Smooth muscle cell (in vitro differentiated cells): Measurements from ENCODE around the gene HES4. TPM values are rescaled to one million over a fixed set of nuclear protein-coding genes. Genes with fewer than 3 reads are reported as not detected.
A peak's percentile ranks its signal among the peaks of the same experiment; 100 is the strongest.

ENCODE experiments used
- DNase-seq: peaks from one replicate; lab custom pipeline; 2025; ENCODE audit not compliant: unreplicated experiment; lab: John Stamatoyannopoulos, UW
- H2AFZ ChIP-seq: fragments of 200-600 bp; sonication (generic); 2 replicates; pipeline ENCODE4 v1.6.0; 2016; ENCODE audit warnings: antibody characterized with exemption, low read depth, mild to moderate bottlenecking
- H3F3A ChIP-seq: fragments of 200-600 bp; sonication (generic); 2 replicates; pipeline ENCODE4 v1.6.0; 2017; ENCODE audit warnings: antibody characterized with exemption, low read depth
- H3K27ac ChIP-seq: fragments of 200-600 bp; sonication (generic); 2 replicates; pipeline ENCODE4 v1.5.1; 2016; ENCODE audit warnings: low read depth, mild to moderate bottlenecking
- H3K27me3 ChIP-seq: fragments of 200-600 bp; sonication (generic); 2 replicates; pipeline ENCODE4 v1.6.1; 2016; ENCODE audit warnings: low read depth, mild to moderate bottlenecking
- H3K36me3 ChIP-seq: fragments of 200-600 bp; sonication (generic); 2 replicates; pipeline ENCODE4 v1.5.1; 2016; ENCODE audit warnings: low read depth
- H3K4me1 ChIP-seq: fragments of 200-600 bp; sonication (generic); 2 replicates; pipeline ENCODE4 v1.5.1; 2016; ENCODE audit warnings: low read depth
- H3K4me2 ChIP-seq: fragments of 200-600 bp; sonication (generic); 2 replicates; pipeline ENCODE4 v1.6.0; 2016; ENCODE audit warnings: mild to moderate bottlenecking
- H3K4me3 ChIP-seq: fragments of 200-600 bp; sonication (generic); 2 replicates; pipeline ENCODE4 v1.5.1; 2016; ENCODE audit warnings: mild to moderate bottlenecking
- H3K79me2 ChIP-seq: fragments of 200-600 bp; sonication (generic); 2 replicates; pipeline ENCODE4 v1.6.0; 2016; ENCODE audit warnings: low read depth, mild to moderate bottlenecking
- H3K9ac ChIP-seq: fragments of 200-600 bp; sonication (generic); 2 replicates; pipeline ENCODE4 v1.6.0; 2016; ENCODE audit warnings: low read depth
- H3K9me3 ChIP-seq: fragments of 200-600 bp; sonication (generic); replicated peaks from 2 replicates; pipeline ENCODE4 v1.5.1; 2016; ENCODE audit warnings: low read depth
- H4K20me1 ChIP-seq: fragments of 200-600 bp; sonication (generic); 2 replicates; pipeline ENCODE4 v1.6.0; 2016; ENCODE audit warnings: low read depth
- CTCF ChIP-seq: fragments of 200-600 bp; sonication (generic); IDR thresholded peaks from 2 replicates; pipeline ENCODE4 v1.5.1; 2017; ENCODE audit warnings: borderline replicate concordance, mild to moderate bottlenecking, antibody characterized with exemption; ENCODE audit not compliant: insufficient read depth, poor library complexity, severe bottlenecking
- WGBS: methylation state at CpG from one replicate; pipeline ENCODE4 v1.1.7; 2016; ENCODE audit warnings: low lambda C conversion rate; 5-methylcytosine and 5-hydroxymethylcytosine counted together
- polyA plus RNA-seq: library from polyadenylated mRNA; unstranded; fragments of >200 nt; fragmentation: Nextera tagmentation; extraction: Ambion mirVana; gene quantifications from 2 replicates; pipeline ENCODE4 v1.2.1, GENCODE V29; 2016
- total RNA-seq: library from RNA; depleted of rRNA; stranded (reverse); fragments of >200 nt; gene quantifications from 2 replicates; pipeline ENCODE4 v1.2.3, GENCODE V29; 2014

HES4 gene
- total and polyA plus RNA-seq, 2 experiments from 2014 or later: 57.0 to 72.0 TPM

DNA sequence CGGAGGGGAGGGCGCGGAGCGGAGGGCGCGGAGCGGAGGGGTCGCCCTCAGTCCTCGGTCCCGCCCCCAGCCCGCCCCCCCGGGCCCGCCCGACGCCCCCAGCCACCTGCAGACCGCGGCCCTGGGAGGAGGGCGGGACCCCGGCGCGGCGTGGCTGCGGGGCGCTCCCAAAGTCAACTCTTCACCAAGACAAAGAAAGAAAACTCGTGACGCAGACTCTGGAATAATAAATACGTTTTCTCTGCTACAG is 1.2 kb downstream of the HES4 start:
- H3K4me2 ChIP-seq: peak overlapping the region; percentile 99
- H3K9ac ChIP-seq: peak overlapping the region; percentile 76
- DNase-seq: no peak
- peaks cover 3% of the 10 kb centered on the region for H3K79me2 ChIP-seq
- 10% methylated on average over 4 of the region's 27 CpGs for WGBS
- no peaks in the 10 kb centered on the region for H3K9me3 ChIP-seq
- H3K4me3 ChIP-seq: peak overlapping the region; percentile 70
- H4K20me1 ChIP-seq: peaks cover 33% of the 10 kb centered on the region
- H3F3A ChIP-seq: no peaks in the 10 kb centered on the region
- no peak overlapping the region for H3K27ac ChIP-seq
- H2AFZ ChIP-seq: no peak overlapping the region
- no peaks in the 10 kb centered on the region for H3K36me3 ChIP-seq
- no peaks in the 10 kb centered on the region for H3K27me3 ChIP-seq
- peaks cover 4% of the 10 kb centered on the region for H3K4me1 ChIP-seq
- TF ChIP-seq CTCF: no peak

DNA sequence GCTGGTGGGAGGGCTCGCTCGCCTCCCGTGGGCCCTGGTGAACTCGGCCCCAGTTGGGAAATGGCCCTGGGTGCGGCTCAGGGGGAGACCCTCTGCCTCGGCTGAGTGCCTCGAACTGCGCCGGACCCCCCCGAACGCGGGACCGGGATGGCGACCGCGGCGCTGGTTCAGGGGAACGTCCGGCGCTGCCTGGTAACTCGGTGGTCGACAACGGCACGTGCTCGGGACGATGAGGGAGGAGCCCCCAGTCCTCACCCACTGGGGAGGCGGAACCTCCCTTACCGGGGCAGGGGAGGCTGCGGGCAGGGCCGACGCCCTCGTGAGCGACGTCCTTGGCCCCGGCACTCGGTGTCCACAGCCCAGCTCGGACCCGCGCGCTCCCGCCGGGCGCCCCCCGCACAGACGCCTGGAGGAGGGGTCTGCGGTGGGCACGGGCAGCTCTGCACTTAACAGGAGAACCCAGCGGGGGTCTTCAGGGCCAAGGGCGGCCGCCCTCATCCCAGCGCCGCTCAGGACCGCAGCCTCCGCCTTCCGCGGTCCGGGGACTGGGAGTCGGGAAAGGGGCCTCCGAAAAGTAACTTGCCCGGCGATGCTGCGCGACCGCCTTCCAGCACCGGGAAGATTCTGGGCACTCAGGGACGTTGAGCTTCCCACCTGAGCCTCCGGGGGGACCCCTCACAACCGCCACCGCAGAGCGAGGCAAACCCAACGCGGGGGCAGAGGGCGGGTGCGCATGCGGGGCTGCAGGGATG is 1.7 kb downstream of the HES4 start:
- Histone ChIP-seq H3F3A (no peaks in the 10 kb centered on the region), H3K27me3 (no peaks in the 10 kb centered on the region), H3K36me3 (no peaks in the 10 kb centered on the region), H3K4me1 (peaks cover 4% of the 10 kb centered on the region), H3K27ac (no peak overlapping the region), H3K4me2 (peak overlapping the region; percentile 99), H4K20me1 (peaks cover 29% of the 10 kb centered on the region), H3K79me2 (peaks cover 3% of the 10 kb centered on the region), H3K9ac (peak overlapping the region; percentile 76), H2AFZ (no peak overlapping the region), H3K4me3 (peak overlapping the region; percentile 70), H3K9me3 (no peaks in the 10 kb centered on the region)
- WGBS: 30% methylated on average over 53 of the region's 75 CpGs
- no peak for DNase-seq
- no peak for TF ChIP-seq CTCF

- peaks cover 4% of the 10 kb centered on the region for H3K4me1 ChIP-seq
- H3K4me2 ChIP-seq: peak overlapping the region; percentile 99
- no peak for DNase-seq
- no peak overlapping the region for H3K9ac ChIP-seq
- H3K9me3 ChIP-seq: no peaks in the 10 kb centered on the region
- peaks cover 24% of the 10 kb centered on the region for H4K20me1 ChIP-seq
- peaks cover 3% of the 10 kb centered on the region for H3K79me2 ChIP-seq
- H3F3A ChIP-seq: no peaks in the 10 kb centered on the region
- H3K27me3 ChIP-seq: no peaks in the 10 kb centered on the region
- no peaks in the 10 kb centered on the region for H3K36me3 ChIP-seq
- TF ChIP-seq CTCF: no peak
- WGBS: 69% methylated on average over 3 of the region's 3 CpGs
- no peak overlapping the region for H2AFZ ChIP-seq
- no peak overlapping the region for H3K4me3 ChIP-seq
- no peak overlapping the region for H3K27ac ChIP-seq
These were observed 2.2 kb downstream of the HES4 start for GRCh38 chr1:997713-997992.

- peaks cover 4% of the 10 kb centered on the region for H3K4me1 ChIP-seq
- no peak for DNase-seq
- no peak overlapping the region for H3K9ac ChIP-seq
- H3K36me3 ChIP-seq: no peaks in the 10 kb centered on the region
- no peaks in the 10 kb centered on the region for H3K27me3 ChIP-seq
- no peak overlapping the region for H3K4me3 ChIP-seq
- H4K20me1 ChIP-seq: peaks cover 20% of the 10 kb centered on the region
- no peaks in the 10 kb centered on the region for H3K9me3 ChIP-seq
- no peak for TF ChIP-seq CTCF
- 73% methylated on average over 16 of the region's 24 CpGs for WGBS
- no peak overlapping the region for H3K4me2 ChIP-seq
- H3K79me2 ChIP-seq: peaks cover 3% of the 10 kb centered on the region
- H3K27ac ChIP-seq: no peak overlapping the region
- no peak overlapping the region for H2AFZ ChIP-seq
- no peaks in the 10 kb centered on the region for H3F3A ChIP-seq
These were observed 2.8 kb downstream of the HES4 start for GRCh38 chr1:996851-997712.
